OCI-LY3 (cell line): Measurements from ENCODE around the gene TYROBP.
A peak's percentile ranks its signal among the peaks of the same experiment; 100 is the strongest.

ENCODE experiments used
- EZH2phosphoT487 ChIP-seq: fragments of 200-600 bp; shearing (Covaris generic); IDR thresholded peaks from 2 replicates; pipeline ENCODE4 v1.6.1; 2018; ENCODE audit warnings: antibody characterized with exemption, mixed run types, low read depth
- TF ChIP-seq, protein P1 (sequence below): fragments of 200-600, 300-600 bp; sonication (generic); IDR thresholded peaks from 2 replicates; pipeline ENCODE4 v1.5.1; 2014; ENCODE audit warnings: antibody characterized with exemption, low read length, low read depth

DNA sequence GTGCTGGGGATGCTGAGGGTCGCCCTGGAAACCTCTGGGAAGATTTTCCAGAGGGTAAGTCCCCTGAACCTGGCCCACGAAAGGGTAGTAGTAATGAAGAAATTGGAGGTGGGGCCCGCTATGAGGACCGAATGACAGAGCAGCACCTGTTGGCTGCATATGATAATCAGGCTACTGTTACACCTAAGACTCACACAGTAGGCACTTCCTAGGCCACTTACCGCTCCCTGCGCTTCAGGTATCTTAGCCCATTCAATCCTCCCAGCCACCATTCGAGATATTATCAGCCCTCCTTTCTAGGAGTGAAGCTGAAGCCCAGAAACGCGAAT, 23.7 kb upstream of the TYROBP start:
- TF ChIP-seq, protein P1, sequence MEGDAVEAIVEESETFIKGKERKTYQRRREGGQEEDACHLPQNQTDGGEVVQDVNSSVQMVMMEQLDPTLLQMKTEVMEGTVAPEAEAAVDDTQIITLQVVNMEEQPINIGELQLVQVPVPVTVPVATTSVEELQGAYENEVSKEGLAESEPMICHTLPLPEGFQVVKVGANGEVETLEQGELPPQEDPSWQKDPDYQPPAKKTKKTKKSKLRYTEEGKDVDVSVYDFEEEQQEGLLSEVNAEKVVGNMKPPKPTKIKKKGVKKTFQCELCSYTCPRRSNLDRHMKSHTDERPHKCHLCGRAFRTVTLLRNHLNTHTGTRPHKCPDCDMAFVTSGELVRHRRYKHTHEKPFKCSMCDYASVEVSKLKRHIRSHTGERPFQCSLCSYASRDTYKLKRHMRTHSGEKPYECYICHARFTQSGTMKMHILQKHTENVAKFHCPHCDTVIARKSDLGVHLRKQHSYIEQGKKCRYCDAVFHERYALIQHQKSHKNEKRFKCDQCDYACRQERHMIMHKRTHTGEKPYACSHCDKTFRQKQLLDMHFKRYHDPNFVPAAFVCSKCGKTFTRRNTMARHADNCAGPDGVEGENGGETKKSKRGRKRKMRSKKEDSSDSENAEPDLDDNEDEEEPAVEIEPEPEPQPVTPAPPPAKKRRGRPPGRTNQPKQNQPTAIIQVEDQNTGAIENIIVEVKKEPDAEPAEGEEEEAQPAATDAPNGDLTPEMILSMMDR: peak; percentile 16; the same call in 1 of the 2 replicates
- TF ChIP-seq EZH2phosphoT487: no peak
